Left ventricle myocardium inferior (tissue), 1 donor: ENCODE measurements around the gene OCIAD2. TPM values are rescaled to one million over a fixed set of nuclear protein-coding genes. Genes with fewer than 3 reads are reported as not detected.
A peak's percentile ranks its signal among the peaks of the same experiment; 100 is the strongest.

Experiments used
- DNase-seq: peaks from one replicate; pipeline ENCODE4 v3.0.0-alpha.2; 2020
- H3K27ac ChIP-seq: fragments of 200-600 bp; replicated peaks from 2 replicates; pipeline ENCODE4 v1.8.0; 2021
- H3K27me3 ChIP-seq: fragments of 200-600 bp; 2 replicates; pipeline ENCODE4 v1.8.0; 2021; ENCODE audit warnings: low read depth
- H3K36me3 ChIP-seq: fragments of 200-600 bp; 2 replicates; pipeline ENCODE4 v1.8.0; 2021
- H3K4me1 ChIP-seq: fragments of 200-600 bp; 2 replicates; pipeline ENCODE4 v1.8.0; 2021
- H3K4me3 ChIP-seq: fragments of 200-600 bp; 2 replicates; pipeline ENCODE4 v1.8.0; 2021; ENCODE audit warnings: mild to moderate bottlenecking, moderate library complexity
- H3K9me3 ChIP-seq: fragments of 200-600 bp; replicated peaks from 2 replicates; pipeline ENCODE4 v1.8.0; 2021
- CTCF ChIP-seq: fragments of 200-600 bp; IDR thresholded peaks from 2 replicates; pipeline ENCODE4 v1.8.0; 2021; ENCODE audit warnings: antibody characterized with exemption, mild to moderate bottlenecking, borderline replicate concordance
- intact Hi-C: fragments of 100-400 bp; cut with micrococcal nuclease; formaldehyde crosslinking; loops from one replicate; pipeline ENCODE4 v1.11.0; 2022
- total RNA-seq: library from RNA; stranded (reverse); fragmentation: NEBNext Ultra II Directional; extraction: Animal tissue kit (Norgen Biotek cat#: 25700); gene quantifications from one replicate; pipeline ENCODE4 v1.2.1, GENCODE V29; 2021
- donor health status: DM: no; HTN: yes; CAD: no; lungs with severe emphysema.

The OCIAD2 gene
- total RNA-seq, 1 donor from 2014 or later, result 16.9 TPM

- no peak for DNase-seq
These were observed 1.3 kb upstream of the OCIAD2 start for GRCh38 chr4:48907706-48908477.

DNA sequence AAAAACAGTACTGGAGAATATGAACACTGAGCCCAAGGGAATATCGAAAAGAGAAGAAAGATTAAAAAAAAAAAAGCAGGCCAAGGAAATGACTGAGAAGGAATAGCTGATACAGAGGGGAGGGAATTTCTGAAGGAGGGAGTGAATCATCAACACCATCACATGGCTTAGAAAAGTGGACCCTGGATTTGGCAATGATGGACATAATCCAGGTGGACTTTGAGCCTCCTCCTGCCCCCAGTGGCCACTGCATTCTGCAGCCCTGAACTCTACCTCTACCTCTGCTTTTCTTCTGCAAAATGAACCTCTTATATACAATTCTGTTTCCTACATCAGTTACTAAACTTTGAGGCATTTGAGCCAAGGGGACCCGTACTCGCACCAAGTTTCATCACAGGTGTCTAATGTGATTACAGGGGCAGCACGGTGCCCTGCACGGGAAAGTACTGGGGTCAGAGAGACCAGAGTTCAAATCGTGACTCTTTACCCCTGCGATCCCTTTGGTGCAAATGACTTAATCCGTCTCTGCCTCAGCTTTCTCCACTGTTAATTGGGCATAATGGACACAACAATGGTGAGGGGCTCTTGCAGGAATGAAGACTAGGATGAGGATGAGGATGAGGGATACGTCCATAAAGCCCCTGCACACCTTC is 1.1 kb downstream of the OCIAD2 start:
- DNase-seq, result no peak
- Histone ChIP-seq H3K4me1 (peaks cover 14% of the 10 kb centered on the region), H3K9me3 (no peaks in the 10 kb centered on the region), H3K27ac (no peak overlapping the region), H3K27me3 (no peaks in the 10 kb centered on the region), H3K4me3 (peak overlapping the region; percentile 85), H3K36me3 (peaks cover 12% of the 10 kb centered on the region)
- no peak for TF ChIP-seq CTCF
- intact Hi-C loops, result no loop called here

More at GRCh38 chr4:48907706-48908477, 1.3 kb upstream of the OCIAD2 start:
- Histone ChIP-seq H3K27me3 (no peaks in the 10 kb centered on the region), H3K4me3 (no peak overlapping the region), H3K4me1 (peaks cover 14% of the 10 kb centered on the region), H3K27ac (no peak overlapping the region), H3K9me3 (no peaks in the 10 kb centered on the region), H3K36me3 (peaks cover 6% of the 10 kb centered on the region)
- intact Hi-C loops, result no loop called here
- no peak for TF ChIP-seq CTCF

DNA sequence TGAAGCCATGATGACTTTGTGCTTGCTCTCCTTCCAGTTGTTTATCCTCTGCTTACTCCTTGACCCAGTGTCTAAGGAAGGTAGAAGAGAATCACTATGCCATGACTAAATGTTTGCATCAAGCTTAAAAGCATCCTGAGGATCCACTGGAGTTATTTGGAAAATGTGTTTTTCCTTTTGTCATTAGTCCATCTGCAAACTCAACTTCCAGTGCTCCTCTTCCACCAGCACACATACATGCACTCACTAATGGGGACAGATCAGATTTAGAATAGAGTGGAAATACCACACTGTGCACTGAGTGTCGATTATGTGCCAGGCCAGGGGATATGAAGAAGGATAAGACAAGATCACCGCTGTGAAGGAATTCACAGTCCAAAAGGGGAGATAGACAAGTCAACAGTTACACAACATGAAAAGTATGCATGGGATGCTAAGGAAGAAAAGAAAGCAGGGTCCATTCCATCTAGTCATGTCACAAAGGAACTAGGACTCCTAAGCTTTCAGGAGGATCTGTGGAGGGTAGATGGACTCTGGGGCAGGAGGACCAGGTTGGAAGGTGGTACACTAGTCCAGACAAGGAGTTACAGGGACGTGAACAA is 1.9 kb downstream of the OCIAD2 start:
- TF ChIP-seq CTCF, result no peak
- peaks cover 18% of the 10 kb centered on the region for H3K4me1 ChIP-seq
- intact Hi-C loops, result no loop called here
- H3K27ac ChIP-seq, result no peak overlapping the region
- DNase-seq, result no peak
- H3K9me3 ChIP-seq, result no peaks in the 10 kb centered on the region
- H3K27me3 ChIP-seq, result no peaks in the 10 kb centered on the region
- H3K4me3 ChIP-seq, result no peak overlapping the region
- H3K36me3 ChIP-seq, result peaks cover 12% of the 10 kb centered on the region

GRCh38 chr4:48904101-48904500 is 2.5 kb downstream of the OCIAD2 start:
- DNase-seq, result no peak
- Histone ChIP-seq H3K4me3 (no peak overlapping the region), H3K9me3 (no peaks in the 10 kb centered on the region), H3K4me1 (peaks cover 21% of the 10 kb centered on the region), H3K27ac (no peak overlapping the region), H3K27me3 (no peaks in the 10 kb centered on the region), H3K36me3 (peaks cover 12% of the 10 kb centered on the region)
- no peak for TF ChIP-seq CTCF
- intact Hi-C loops, result no loop called here

DNA sequence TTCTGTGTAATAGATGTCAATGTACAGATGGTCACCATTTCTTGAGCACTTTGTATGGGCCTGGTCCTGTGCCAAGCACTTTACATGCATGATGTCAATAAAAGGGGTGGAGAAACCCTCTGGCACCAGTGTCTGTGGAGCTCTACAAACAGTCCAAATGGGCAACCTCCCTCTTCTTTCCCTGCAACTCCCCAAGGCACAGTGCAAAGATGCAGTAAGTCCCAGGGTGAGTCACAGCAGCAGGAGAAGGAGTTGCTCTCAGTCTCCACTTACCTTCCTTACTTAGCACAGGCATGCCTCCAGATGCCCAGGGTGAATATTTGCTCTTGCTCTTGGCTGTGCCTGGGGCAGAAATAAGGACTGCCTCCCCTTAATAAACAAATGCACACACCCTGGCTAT is 4.3 kb downstream of the OCIAD2 start:
- peaks cover 12% of the 10 kb centered on the region for H3K36me3 ChIP-seq
- H3K27me3 ChIP-seq, result no peaks in the 10 kb centered on the region
- no peak for TF ChIP-seq CTCF
- peaks cover 21% of the 10 kb centered on the region for H3K4me1 ChIP-seq
- DNase-seq, result no peak
- intact Hi-C loops, result no loop called here
- H3K27ac ChIP-seq, result no peak overlapping the region
- H3K4me3 ChIP-seq, result no peak overlapping the region
- no peaks in the 10 kb centered on the region for H3K9me3 ChIP-seq
